GM19240 (cell line): Measurements from ENCODE around the gene TSTD1.
"Not testable (repeated sequence)": the region's sequence is repeated elsewhere in the genome, so short reads cannot be mapped to it uniquely, and the experiment has no call there.

Experiments
- DNase-seq: peaks from one replicate; pipeline ENCODE4 v3.0.0; 2011; ENCODE audit warnings: low spot score; ENCODE audit not compliant: insufficient read length

TSTD1 gene

DNA sequence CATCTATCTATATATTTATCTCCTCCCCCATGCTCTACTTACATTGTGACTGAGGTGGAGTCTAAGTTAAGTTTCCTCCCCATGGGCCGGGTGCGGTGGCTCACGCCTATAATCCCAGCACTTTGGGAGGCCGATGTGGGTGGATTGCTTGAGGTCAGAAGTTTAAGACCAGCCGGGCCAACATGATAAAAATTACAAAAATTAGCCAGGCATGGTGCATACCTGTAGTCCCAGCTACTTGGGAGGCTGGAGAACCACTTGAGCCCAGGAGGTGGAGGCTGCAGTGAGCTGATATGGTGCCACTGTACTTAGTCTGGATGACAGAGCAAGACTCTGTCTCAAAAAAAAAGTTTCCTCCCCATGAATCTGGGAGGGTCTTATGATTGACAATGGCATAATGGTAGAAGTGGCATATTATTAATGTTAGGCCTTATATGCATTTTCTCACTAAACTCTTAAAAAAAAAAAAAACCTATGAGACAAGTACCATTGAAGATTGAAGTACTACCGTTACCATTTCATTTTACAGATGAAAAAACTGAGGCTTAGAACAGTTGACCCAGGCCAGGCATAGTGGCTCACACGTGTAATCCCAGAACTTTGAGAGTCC is 29.1 kb downstream of the TSTD1 start:
- DNase-seq, result no peak

DNA sequence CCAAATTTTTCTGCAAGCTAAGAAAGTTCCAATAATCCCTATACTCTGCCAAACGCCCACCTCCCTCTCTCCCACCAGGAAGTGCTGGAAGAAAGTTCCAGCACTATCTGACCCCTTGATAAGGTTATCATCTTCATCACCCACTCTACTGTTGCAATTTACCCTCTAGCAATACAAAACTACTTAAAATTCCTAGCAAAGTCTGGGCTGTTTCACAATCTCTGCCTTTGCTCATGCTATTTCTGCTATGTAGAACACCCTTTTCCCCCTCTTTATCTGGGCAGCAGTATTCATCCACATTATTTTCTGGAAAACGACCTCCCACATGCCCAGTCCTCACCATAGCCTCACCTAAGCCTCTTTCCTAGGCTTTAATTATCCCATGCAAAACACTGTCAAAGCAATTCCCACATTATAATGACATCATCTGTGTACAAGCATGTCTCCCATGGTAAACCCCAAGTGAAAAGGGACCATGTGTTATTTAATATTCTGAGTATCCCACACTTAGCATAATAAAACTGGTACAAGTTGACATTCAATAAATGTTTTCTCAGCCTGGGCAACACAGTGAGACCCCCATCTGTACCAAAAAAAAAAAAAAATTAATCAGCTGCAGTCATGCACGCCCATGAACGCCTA is 29.8 kb downstream of the TSTD1 start:
- no peak for DNase-seq

DNA sequence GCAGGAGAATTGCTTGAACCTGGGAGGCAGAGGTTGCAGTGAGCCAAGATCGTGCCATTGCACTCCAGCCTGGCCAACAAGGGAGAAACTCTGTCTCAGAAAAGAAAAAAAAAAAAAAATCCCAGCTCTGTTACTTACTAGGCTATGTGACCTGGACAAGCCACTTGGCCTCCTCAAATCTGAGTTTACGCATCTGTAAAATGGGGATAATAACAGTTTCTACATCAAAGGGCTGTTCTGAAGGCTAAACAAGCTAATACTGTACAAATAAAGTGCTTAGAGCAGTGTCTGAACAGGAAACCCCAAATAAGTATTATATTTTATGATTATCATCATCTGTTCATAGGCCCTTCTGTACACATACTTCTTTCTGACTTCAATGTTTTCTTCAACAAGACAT is 31.4 kb downstream of the TSTD1 start:
- DNase-seq, result no peak

DNA sequence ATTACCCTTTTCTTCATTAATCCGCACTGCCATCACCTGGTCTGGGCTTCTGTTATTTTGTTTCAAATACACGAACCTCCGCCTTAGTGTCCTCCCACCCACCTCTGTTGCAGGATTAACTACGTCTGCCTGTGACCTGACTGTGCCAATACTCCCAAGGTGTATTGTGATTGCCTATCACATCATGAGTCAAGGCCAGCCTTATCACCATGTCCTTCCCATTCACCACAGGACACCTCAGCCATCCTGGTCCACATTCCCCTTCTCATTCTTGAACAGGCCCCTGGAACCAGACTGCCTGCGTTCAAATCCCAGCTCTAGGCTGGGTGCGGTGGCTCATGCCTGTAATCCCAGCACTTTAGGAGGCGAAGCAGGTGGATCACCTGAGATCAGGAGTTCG is 32.2 kb downstream of the TSTD1 start:
- DNase-seq, result no peak

DNA sequence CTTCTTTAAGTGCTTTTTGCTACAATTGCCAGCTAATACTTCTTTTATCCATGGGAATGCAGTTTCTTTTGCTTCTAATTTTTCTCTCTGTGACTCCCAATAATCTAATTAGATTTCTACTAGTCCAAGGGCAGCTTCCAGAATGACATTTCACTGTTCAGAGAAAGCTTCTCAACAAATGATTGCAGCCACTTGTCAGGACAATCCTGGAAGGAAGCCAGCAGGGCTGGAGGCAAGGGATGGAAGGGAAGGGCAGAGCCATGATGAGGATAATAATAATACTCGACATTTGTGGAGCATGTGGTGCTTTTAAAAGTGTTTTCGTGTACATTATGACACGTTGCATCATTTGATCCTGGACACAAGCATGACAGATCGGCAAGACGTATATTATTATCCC is 37.2 kb downstream of the TSTD1 start:
- DNase-seq, result no peak

DNA sequence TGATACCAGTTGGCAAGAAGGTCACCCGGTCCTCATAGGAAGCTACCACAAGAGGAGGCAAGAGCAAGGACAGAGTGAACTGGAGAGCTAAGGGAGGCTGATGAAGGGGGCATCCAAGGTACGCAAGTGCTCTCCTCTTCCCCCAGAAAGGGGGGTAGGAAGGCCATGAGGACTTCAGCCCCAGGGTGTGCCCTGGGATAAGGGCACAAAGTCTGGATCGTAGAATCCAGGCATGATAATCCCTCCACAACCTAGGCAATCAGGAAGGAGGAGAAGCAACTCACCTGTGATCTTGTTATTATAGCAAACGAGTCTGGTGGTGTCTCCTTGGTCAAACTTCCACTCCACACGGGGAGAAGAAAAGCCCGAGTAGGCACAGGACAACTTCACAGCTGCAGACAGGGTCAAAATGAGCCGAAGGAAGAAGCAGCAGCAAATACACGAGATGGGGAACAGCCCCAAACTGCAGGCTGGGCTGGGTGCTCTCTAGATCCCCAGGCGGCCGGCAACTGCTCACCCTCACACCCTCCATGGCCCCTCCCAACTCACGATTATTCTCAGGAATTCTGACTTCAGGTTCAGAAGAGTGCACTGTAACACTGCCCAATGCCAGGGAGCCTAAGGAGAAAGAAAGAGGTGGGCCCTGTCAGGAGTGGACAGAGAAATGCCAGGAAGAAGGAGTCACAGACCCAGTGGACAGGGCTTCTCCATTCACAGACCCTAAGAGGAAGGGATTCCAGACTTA is 37.9 kb downstream of the TSTD1 start:
- DNase-seq, result no peak

DNA sequence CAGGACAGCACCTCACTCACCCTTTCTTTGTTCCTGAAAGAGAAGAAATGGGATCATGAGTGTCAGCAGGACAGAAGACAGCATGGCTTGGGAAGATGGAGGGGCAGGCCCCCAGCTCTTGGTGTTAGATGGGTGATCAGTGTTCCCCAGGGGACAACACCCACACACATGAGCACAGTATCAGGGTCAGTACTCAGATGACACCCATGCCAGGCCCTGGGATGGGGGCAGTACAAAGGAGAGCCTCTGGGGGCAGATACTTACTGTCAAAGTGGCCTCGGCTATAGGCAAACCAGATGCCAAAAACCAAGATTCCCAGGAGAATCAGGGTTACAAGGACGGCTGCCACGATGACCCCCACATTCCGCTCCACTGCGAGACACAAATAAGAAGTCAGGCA is 39.4 kb downstream of the TSTD1 start:
- DNase-seq, result no peak

DNA sequence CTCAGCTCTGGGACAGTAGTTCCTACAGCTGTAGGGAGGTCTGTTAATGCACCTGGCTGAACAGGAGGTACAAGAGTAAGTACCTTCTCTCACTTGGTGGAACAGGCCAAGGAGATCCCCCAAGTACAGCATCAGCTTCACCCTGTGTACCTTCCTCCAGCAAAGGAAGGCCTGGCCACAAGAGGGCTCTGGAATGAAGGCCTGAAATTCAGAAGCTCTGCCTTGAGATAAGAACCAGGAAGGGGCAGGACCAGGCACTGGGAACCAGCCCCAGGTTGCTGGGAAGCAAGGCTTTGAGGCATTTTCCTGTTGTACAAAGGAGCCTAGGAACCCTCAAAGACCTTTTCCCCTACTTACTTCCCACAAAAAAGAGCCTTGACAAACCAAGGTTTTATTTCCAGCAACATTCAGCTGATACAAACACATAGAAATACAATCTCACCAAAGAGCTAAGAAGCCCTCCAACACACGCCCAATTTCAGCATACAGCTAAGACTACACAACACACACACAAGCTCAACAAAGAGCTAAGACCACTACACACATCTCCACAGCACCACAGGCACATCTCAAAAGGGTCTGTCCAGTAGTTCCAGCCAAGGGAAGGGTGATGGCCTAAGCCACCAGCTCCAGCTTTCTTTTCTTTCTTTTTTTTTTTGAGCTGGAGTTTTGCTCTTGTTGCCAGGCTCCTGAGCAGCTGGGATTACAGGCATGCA is 41.3 kb downstream of the TSTD1 start:
- peak; percentile 56 for DNase-seq

DNA sequence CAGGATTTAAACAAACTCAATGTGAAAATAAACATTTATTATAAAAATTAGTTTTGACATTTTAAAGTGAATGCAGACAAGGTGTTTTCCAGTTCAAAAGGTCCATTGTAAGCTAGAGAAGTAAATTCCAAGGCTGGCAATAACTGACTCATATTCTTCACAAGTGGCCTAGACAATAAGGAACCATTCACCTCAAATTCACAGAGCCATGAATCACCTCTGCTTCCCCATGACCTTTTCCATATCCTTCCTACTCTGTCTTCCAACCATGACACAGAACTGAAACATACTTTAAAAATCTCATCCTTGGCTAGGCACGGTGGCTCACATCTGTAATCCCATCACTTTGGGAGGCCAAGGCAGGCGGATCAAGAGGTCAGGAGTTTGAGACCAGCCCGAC is 42.6 kb downstream of the TSTD1 start:
- no peak for DNase-seq

DNA sequence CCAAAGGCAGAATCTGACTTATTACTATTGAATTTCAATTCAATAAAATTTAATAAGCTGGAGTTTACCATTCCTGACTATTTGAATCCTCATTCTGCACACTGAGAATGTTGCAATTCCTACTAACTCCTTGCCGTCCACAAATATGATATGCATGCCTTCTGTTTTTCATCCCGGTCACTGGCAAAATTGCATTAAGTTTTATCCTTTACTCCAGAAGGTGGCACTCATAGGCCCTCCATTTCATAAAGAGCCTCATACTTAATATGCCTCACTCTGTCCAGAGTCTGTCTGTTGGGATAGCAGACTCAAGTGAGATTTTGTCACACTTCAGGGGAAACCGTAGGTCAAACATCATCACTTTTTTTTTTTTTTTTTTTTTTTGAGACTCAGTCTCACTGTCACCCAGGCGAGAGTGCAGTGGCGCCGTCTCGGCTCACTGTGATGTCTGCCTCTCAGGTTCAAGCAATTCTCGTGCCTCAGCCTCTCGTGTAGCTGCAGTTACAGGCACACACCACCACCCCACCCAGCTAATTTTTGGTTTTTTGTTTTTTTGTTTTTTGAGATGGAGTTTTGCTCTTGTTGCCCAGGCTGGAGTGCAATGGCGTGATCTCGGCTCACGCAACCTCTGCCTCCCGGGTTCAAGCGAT is 45.1 kb downstream of the TSTD1 start:
- no peak for DNase-seq

DNA sequence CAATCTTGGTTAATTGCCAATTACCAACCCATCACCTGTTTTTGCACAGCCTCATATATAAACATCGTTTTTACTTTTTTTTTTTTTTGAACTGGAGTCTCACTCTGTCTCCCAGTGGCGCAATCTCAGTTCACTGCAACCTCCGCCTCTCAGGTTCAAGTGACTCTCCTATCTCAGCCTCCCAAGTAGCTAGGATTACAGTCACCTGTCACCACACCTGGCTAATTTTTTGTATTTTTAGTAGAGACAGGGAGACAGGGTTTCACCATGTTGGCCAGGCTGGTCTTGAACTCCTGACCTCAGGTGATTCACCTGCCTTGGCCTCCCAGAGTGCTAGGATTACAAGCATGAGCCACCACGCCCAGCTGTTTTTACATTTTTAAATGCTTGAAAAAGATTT is 46.7 kb downstream of the TSTD1 start:
- DNase-seq, result not testable (repeated sequence)
